Measurements from ENCODE around the gene SPR.
A peak's percentile ranks its signal among the peaks of the same experiment; 100 is the strongest.
"Not testable (repeated sequence)": the region's sequence is repeated elsewhere in the genome, so short reads cannot be mapped to it uniquely, and the experiment has no call there.

The SPR gene

DNA sequence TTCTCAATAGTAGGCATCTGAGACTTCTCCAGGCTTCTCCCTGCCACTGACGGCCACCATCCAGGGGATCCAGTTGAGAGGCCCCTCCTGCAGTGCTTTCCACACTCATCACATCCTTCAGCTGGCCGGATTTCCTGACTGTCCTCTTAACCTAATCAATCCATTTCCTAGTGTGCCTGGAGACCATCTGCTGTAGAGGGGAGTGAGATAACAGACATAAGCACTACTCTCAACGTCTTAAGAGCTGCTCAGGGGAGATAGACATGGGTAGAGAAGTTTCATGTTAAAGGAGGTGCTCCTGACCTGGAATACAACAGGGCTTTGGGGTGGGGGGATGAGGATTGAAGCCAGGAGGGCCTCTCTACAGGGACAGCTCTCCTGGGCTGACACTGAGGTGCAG lies 14.2 kb downstream of the SPR start:
- Histone ChIP-seq H3K27me3 (replicated peaks; ENCODE audit: control insufficient read depth, insufficient read depth, low read length) (peaks cover 74% of the 10 kb centered on the region), H3K9me3 (ENCODE audit: control insufficient read depth, low read length) (peaks cover 6% of the 10 kb centered on the region), H3K36me3 (ENCODE audit: control insufficient read depth, insufficient read depth, low read length, severe bottlenecking) (no peaks in the 10 kb centered on the region), H3K4me1 (ENCODE audit: control insufficient read depth, insufficient read depth, low read length) (no peaks in the 10 kb centered on the region), H3K4me3 (ENCODE audit: low read length) (no peak overlapping the region), H3K9ac (ENCODE audit: low read length) (no peak overlapping the region)
- no peak for DNase-seq (ENCODE audit: low read depth)

DNA sequence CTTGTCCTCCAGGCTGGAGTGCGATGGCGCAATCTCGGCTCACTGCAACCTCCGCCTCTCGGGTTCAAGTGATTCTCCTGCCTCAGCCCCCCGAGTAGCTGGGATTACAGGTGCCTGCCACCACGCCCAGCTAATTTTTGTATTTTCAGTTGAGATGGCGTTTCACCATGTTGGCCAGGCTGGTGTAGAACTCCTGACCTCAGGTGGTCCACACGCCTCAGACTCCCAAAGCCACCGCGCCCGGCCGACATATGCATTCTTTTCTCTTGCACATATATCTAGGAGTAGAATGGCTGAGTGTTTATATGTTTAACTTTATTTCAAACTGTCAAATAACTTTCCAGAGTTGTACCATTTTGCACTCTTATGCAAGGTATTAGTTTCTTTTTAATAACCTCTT lies 20.2 kb downstream of the SPR start:
- not testable (repeated sequence) for H3K4me3 ChIP-seq (ENCODE audit: low read length); H3K9me3 ChIP-seq (ENCODE audit: control insufficient read depth, low read length); H3K4me1 ChIP-seq (ENCODE audit: control insufficient read depth, insufficient read depth, low read length); H3K9ac ChIP-seq (ENCODE audit: low read length); H3K36me3 ChIP-seq (ENCODE audit: control insufficient read depth, insufficient read depth, low read length, severe bottlenecking); DNase-seq (ENCODE audit: low read depth)
- peaks cover 91% of the 10 kb centered on the region for H3K27me3 ChIP-seq (replicated peaks; ENCODE audit: control insufficient read depth, insufficient read depth, low read length)

DNA sequence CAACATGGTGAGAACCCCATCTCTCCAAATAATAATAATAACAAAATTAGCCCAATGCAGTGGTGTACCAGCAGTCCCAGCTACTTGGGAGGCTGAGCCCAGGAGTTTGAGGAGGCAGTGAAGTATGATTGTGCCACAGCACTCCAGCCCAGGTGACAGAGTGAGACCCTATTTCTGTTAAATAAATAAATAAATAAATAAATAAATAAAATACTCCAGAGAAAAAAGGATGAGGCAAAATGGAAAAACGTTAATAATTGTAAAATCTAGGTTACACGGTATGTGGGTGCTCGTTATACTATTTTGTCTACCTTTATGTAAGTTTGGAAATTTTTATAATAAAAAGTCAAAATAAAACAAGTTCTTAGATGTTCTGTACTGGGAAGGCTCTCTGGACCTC lies 21.5 kb downstream of the SPR start:
- H3K27me3 ChIP-seq (replicated peaks; ENCODE audit: control insufficient read depth, insufficient read depth, low read length), result peaks cover 91% of the 10 kb centered on the region
- no peak overlapping the region for H3K9ac ChIP-seq (ENCODE audit: low read length)
- H3K36me3 ChIP-seq (ENCODE audit: control insufficient read depth, insufficient read depth, low read length, severe bottlenecking), result no peaks in the 10 kb centered on the region
- H3K4me1 ChIP-seq (ENCODE audit: control insufficient read depth, insufficient read depth, low read length), result no peaks in the 10 kb centered on the region
- no peak for DNase-seq (ENCODE audit: low read depth)
- no peak overlapping the region for H3K4me3 ChIP-seq (ENCODE audit: low read length)
- peaks cover 7% of the 10 kb centered on the region for H3K9me3 ChIP-seq (ENCODE audit: control insufficient read depth, low read length)

DNA sequence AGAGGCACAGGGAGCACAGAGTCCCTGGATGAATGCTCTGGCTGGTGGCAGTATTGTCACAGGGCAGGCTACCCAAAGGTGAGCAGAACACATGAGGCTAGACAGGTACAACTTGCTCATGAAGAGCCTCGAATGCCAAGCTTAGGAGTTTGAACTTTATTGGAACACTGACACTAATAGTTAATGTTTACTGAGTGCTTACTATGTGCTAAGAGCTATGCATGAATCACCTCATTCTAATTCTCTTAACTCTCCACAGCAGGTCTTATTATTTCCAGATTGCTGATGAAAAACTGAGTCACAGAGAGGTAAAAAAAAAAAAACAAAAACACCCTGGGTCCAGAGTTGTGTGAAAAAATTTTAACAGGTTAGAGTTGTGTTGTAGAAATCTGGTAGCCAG lies 24.0 kb downstream of the SPR start:
- no peak for DNase-seq (ENCODE audit: low read depth)
- H3K9ac ChIP-seq (ENCODE audit: low read length), result no peak overlapping the region
- peaks cover 3% of the 10 kb centered on the region for H3K9me3 ChIP-seq (ENCODE audit: control insufficient read depth, low read length)
- no peak overlapping the region for H3K4me3 ChIP-seq (ENCODE audit: low read length)
- H3K4me1 ChIP-seq (ENCODE audit: control insufficient read depth, insufficient read depth, low read length), result peaks cover under 1% of the 10 kb centered on the region
- H3K36me3 ChIP-seq (ENCODE audit: control insufficient read depth, insufficient read depth, low read length, severe bottlenecking), result no peaks in the 10 kb centered on the region
- H3K27me3 ChIP-seq (replicated peaks; ENCODE audit: control insufficient read depth, insufficient read depth, low read length), result peaks cover 88% of the 10 kb centered on the region

DNA sequence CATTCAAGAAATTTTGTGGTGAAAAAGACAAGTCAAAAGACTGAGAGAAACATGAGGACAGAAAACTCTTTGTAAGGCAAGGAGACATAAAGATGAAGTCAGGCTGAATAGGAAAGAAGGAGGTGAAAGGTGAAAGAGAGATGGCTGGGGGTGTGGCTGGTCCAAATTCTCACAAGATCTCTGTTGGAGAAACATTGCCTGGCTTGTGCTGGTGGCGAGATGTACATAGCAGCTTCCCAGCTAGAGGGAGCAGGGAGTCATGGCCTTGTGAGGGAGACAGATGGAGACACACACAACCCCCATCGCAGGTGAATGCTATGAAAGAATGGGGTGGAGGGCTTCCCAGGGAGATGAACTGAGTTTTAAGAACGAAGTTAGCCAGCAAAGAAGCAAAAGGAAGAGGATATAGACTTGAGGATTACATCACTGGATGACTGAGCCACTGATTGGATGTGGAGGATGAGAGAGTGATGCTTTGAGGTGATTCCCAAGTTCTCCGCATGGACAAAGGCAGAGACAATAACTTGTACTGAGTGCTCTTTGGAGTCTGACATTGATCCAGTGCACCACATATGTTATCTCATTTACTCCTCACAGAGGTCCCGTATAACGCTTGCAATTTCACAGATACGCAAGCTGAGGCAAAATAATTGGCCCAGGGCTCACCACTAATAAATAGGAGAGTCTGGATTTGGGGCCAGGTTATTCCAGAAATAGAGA lies 26.4 kb downstream of the SPR start:
- no peak overlapping the region for H3K4me3 ChIP-seq (ENCODE audit: low read length)
- peaks cover 1% of the 10 kb centered on the region for H3K9me3 ChIP-seq (ENCODE audit: control insufficient read depth, low read length)
- peaks cover 84% of the 10 kb centered on the region for H3K27me3 ChIP-seq (replicated peaks; ENCODE audit: control insufficient read depth, insufficient read depth, low read length)
- H3K4me1 ChIP-seq (ENCODE audit: control insufficient read depth, insufficient read depth, low read length), result peaks cover 7% of the 10 kb centered on the region
- H3K9ac ChIP-seq (ENCODE audit: low read length), result no peak overlapping the region
- DNase-seq (ENCODE audit: low read depth), result no peak
- H3K36me3 ChIP-seq (ENCODE audit: control insufficient read depth, insufficient read depth, low read length, severe bottlenecking), result no peaks in the 10 kb centered on the region

DNA sequence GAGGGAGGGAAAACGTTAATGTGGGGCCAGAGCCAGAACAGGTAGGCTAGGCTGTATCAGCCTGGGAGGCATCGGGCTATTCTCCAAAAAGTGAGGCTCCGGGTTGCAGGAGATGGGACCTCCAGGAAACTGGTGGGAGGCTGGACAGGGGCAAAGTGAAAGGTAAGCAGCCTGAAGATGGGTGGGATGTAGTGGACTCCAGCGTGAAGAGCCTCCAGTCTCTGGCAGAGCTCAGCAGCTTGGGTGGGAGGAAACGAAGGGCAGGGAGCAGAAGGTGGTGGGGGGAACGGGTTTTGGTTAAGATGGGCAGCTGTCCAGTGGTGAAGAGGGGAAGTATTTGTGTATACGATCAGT lies 27.0 kb downstream of the SPR start:
- peaks cover 86% of the 10 kb centered on the region for H3K27me3 ChIP-seq (replicated peaks; ENCODE audit: control insufficient read depth, insufficient read depth, low read length)
- DNase-seq (ENCODE audit: low read depth), result no peak
- peaks cover 3% of the 10 kb centered on the region for H3K9me3 ChIP-seq (ENCODE audit: control insufficient read depth, low read length)
- peaks cover 7% of the 10 kb centered on the region for H3K4me1 ChIP-seq (ENCODE audit: control insufficient read depth, insufficient read depth, low read length)
- H3K9ac ChIP-seq (ENCODE audit: low read length), result no peak overlapping the region
- no peaks in the 10 kb centered on the region for H3K36me3 ChIP-seq (ENCODE audit: control insufficient read depth, insufficient read depth, low read length, severe bottlenecking)
- no peak overlapping the region for H3K4me3 ChIP-seq (ENCODE audit: low read length)

DNA sequence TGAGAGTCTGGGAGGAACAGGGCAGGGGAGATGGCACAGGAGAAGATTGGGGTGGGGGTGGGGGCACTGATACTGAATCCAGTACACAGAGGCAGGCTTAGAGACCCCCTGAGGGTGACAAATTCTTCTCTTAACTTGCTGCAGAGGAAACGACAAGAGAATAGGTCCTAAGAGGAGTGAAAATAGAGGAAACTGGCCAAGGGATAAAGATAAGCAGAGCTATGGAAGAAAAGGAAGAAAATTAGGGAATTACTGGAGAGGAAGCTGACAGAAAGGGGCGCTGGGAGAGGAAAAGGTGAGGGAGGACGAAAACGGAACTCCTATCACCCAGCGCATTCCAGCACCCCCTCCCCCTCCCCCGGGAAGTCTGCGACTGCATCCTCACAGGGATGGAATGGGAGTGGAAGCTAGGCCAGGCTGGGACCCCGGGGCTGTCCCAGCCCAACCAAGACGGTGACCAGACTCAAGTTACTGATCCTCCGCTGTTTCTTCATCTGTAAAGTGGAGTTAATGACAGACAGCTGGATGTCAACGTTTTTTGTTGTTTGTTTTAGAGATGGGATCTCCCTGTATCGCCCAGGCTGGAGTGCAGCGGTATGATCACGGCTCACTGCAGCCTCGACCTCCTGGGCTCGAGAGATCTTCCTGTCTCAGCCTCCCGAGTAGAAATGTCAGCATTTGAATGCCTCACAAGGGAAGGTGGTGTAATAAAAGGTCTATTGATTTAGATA lies 27.5 kb downstream of the SPR start:
- no peak for DNase-seq (ENCODE audit: low read depth)
- H3K27me3 ChIP-seq (replicated peaks; ENCODE audit: control insufficient read depth, insufficient read depth, low read length), result peaks cover 86% of the 10 kb centered on the region
- no peak overlapping the region for H3K4me3 ChIP-seq (ENCODE audit: low read length)
- no peak overlapping the region for H3K9ac ChIP-seq (ENCODE audit: low read length)
- H3K4me1 ChIP-seq (ENCODE audit: control insufficient read depth, insufficient read depth, low read length), result peaks cover 7% of the 10 kb centered on the region
- H3K9me3 ChIP-seq (ENCODE audit: control insufficient read depth, low read length), result peaks cover 3% of the 10 kb centered on the region
- no peaks in the 10 kb centered on the region for H3K36me3 ChIP-seq (ENCODE audit: control insufficient read depth, insufficient read depth, low read length, severe bottlenecking)

DNA sequence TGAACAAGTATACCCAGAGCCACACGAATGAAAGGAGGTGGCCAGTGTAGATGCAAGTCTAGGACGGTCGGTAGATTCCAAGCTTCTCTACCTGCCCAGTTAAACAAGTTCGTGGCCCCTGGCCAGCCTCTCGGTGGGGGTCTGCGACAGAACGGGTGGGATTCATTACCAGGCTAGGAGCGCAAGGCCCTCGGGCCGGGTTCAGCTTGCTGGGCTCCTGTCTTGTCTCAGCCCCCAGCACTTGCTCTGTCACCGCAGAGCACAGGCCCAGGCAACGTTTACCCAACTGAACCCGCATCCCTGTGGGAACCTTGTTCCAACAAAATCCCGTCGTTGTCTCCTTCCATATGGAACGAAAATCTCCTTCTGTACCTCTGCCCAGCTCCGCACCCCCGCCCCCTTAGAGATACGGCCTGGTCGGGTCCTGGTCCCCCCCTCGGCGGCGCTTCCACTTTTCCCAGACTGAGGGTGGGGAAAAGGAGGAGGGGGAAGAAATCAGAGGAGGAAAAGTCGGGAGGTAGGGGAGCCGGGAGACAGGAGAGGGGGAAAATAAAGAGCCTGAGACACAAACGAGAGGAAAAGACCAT lies 28.2 kb downstream of the SPR start:
- H3K27me3 ChIP-seq (replicated peaks; ENCODE audit: control insufficient read depth, insufficient read depth, low read length), result peaks cover 87% of the 10 kb centered on the region
- H3K4me1 ChIP-seq (ENCODE audit: control insufficient read depth, insufficient read depth, low read length), result peaks cover 10% of the 10 kb centered on the region
- H3K9me3 ChIP-seq (ENCODE audit: control insufficient read depth, low read length), result peaks cover 3% of the 10 kb centered on the region
- H3K36me3 ChIP-seq (ENCODE audit: control insufficient read depth, insufficient read depth, low read length, severe bottlenecking), result no peaks in the 10 kb centered on the region
- no peak overlapping the region for H3K4me3 ChIP-seq (ENCODE audit: low read length)
- no peak overlapping the region for H3K9ac ChIP-seq (ENCODE audit: low read length)
- DNase-seq (ENCODE audit: low read depth), result no peak

DNA sequence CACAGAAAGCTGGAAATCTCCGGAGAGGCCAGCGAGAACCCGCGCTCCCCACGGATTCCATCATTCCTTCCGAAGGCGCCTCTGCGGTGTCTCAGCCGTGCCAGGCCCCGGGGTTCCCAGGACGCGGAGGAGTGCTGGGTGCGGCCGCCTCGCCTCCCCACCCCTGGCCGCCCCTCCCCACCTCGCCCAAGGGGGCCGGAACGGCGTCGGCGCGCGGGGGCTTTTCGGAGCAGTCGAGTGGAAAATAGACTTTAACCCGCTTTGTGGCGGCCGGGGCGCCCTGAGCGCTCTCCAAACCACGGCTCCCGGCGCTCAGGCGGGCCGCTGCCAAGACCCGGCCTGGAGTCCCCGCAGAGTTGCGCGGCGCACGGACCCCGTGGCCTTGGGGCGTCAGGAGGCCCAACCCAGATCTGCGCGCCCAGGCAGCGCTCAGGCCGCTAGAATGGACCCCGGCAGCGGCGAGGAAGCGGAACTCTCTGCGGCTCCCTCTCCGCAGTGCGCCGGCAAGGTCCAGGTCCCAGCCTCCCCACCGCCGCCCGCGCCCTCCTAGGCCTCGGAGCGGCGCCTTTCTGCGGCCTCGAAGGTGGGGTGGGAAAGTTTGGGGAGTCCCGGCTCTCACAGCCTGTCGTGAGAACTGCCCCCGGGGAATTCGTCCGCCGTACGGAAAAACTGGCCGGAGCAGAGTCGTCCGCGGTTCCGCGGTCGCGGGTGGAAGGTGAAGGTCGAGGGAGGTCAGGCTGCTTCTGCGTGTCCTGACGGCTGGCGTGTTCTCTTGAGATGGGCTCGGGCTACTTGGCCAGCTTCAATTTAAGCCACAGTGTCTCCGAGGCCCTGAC lies 28.9 kb downstream of the SPR start:
- Histone ChIP-seq H3K9ac (ENCODE audit: low read length) (no peak overlapping the region), H3K27me3 (replicated peaks; ENCODE audit: control insufficient read depth, insufficient read depth, low read length) (peaks cover 87% of the 10 kb centered on the region), H3K4me1 (ENCODE audit: control insufficient read depth, insufficient read depth, low read length) (peaks cover 10% of the 10 kb centered on the region), H3K4me3 (ENCODE audit: low read length) (peak overlapping the region; percentile 23), H3K36me3 (ENCODE audit: control insufficient read depth, insufficient read depth, low read length, severe bottlenecking) (no peaks in the 10 kb centered on the region), H3K9me3 (ENCODE audit: control insufficient read depth, low read length) (peaks cover 3% of the 10 kb centered on the region)
- peak; percentile 29 for DNase-seq (ENCODE audit: low read depth)

DNA sequence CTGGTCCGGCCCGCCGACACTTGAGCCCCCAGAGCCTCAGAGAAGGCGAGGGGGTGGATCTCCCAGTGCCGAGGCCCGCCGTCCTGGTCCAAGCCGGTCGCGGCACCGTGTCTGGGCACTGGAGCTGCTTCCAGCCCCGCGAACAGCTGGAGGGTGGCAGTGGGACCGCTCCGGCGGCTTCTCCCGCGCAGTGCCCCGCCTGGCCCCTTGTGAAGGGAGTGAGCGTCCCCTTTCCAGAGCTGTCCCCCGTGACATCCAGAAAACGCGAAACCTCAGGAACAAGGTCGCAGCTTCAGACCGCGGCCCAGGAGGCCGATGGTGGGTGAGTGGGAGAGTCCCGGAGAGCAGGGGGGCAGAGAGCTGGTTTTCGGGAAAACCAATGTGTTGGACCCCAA lies 29.5 kb downstream of the SPR start:
- peaks cover 10% of the 10 kb centered on the region for H3K4me1 ChIP-seq (ENCODE audit: control insufficient read depth, insufficient read depth, low read length)
- no peak for DNase-seq (ENCODE audit: low read depth)
- no peak overlapping the region for H3K9ac ChIP-seq (ENCODE audit: low read length)
- peaks cover 87% of the 10 kb centered on the region for H3K27me3 ChIP-seq (replicated peaks; ENCODE audit: control insufficient read depth, insufficient read depth, low read length)
- H3K36me3 ChIP-seq (ENCODE audit: control insufficient read depth, insufficient read depth, low read length, severe bottlenecking), result no peaks in the 10 kb centered on the region
- no peak overlapping the region for H3K4me3 ChIP-seq (ENCODE audit: low read length)
- H3K9me3 ChIP-seq (ENCODE audit: control insufficient read depth, low read length), result peaks cover 3% of the 10 kb centered on the region

Measured in adipocyte (in vitro differentiated cells).